ENCODE measurements around the gene TP53RK. TPM values are rescaled to one million over a fixed set of nuclear protein-coding genes. Genes with fewer than 3 reads are reported as not detected.
A peak's percentile ranks its signal among the peaks of the same experiment; 100 is the strongest.

The TP53RK gene
- total and polyA plus RNA-seq, 7 donors = 8.4 to 24.4 (median 10.2) TPM

- TF ChIP-seq POLR2AphosphoS5 (IDR thresholded peaks at IDR 0.05) (no peak), CTCF (IDR thresholded peaks at IDR 0.05) (no peak), POLR2A (IDR thresholded peaks at IDR 0.05) (no peak), EP300 (IDR thresholded peaks at IDR 0.05) (no peak)
- DNase-seq = no peak
- WGBS, 2 donors = 80 to 84% methylated on average over 4 of the region's 4 CpGs
- no peaks in the 10 kb centered on the region for H3K36me3 ChIP-seq
- intact Hi-C loops (cut with DNase I) = no loop called here
- no peaks in the 10 kb centered on the region for H3K27me3 ChIP-seq
- peaks cover 0 to 3% (median 0%) of the 10 kb centered on the region in 4 donors for H3K9me3 ChIP-seq
- H3K4me3 ChIP-seq = no peak overlapping the region
- H3K27ac ChIP-seq = no peak overlapping the region
- H3K4me1 ChIP-seq = no peaks in the 10 kb centered on the region
Measured at GRCh38 chr20:46701556-46701955, 12.3 kb upstream of the TP53RK start.

- H3K27ac ChIP-seq = no peak overlapping the region
- no peaks in the 10 kb centered on the region for H3K9me3 ChIP-seq
- H3K36me3 ChIP-seq = no peaks in the 10 kb centered on the region
- no peak overlapping the region for H3K4me3 ChIP-seq
- DNase-seq = no peak
- WGBS, 2 donors = 74 to 87% methylated on average over 2 of the region's 2 CpGs
- H3K27me3 ChIP-seq = no peaks in the 10 kb centered on the region
- TF ChIP-seq CTCF (IDR thresholded peaks at IDR 0.05) (no peak), EP300 (IDR thresholded peaks at IDR 0.05) (no peak), POLR2A (IDR thresholded peaks at IDR 0.05) (no peak), POLR2AphosphoS5 (IDR thresholded peaks at IDR 0.05) (no peak)
- no peaks in the 10 kb centered on the region for H3K4me1 ChIP-seq
- intact Hi-C loops (cut with DNase I) = no loop called here
Measured at GRCh38 chr20:46701057-46701456, 11.8 kb upstream of the TP53RK start.

- Histone ChIP-seq H3K4me3 (no peak overlapping the region), H3K36me3 (no peaks in the 10 kb centered on the region), H3K4me1 (no peaks in the 10 kb centered on the region), H3K27ac (no peak overlapping the region), H3K27me3 (no peaks in the 10 kb centered on the region), H3K9me3 (no peaks in the 10 kb centered on the region)
- intact Hi-C loops (cut with DNase I) = no loop called here
- 87 to 92% methylated on average over 6 of the region's 6 CpGs for WGBS, 2 donors
- no peak for DNase-seq
- no peak for TF ChIP-seq POLR2A (IDR thresholded peaks at IDR 0.05)
- no peak for TF ChIP-seq EP300 (IDR thresholded peaks at IDR 0.05)
Measured at GRCh38 chr20:46700481-46700880, 11.2 kb upstream of the TP53RK start.

- Histone ChIP-seq H3K27me3 (no peaks in the 10 kb centered on the region), H3K4me3 (no peak overlapping the region), H3K27ac (no peak overlapping the region), H3K9me3 (no peaks in the 10 kb centered on the region), H3K4me1 (no peaks in the 10 kb centered on the region), H3K36me3 (no peaks in the 10 kb centered on the region)
- DNase-seq = no peak
- intact Hi-C loops (cut with DNase I) = no loop called here
- TF ChIP-seq EP300 (IDR thresholded peaks at IDR 0.05) (no peak), CTCF (IDR thresholded peaks at IDR 0.05) (peak in 2 of 4 experiments; percentile 5 to 13)
- WGBS, 2 donors = 50 to 60% methylated on average over 12 of the region's 12 CpGs
Measured at GRCh38 chr20:46699651-46700359, 10.6 kb upstream of the TP53RK start.

GRCh38 chr20:46698788-46699187 is 9.5 kb upstream of the TP53RK start:
- Histone ChIP-seq H3K9me3 (no peaks in the 10 kb centered on the region), H3K4me3 (no peak overlapping the region), H3K4me1 (no peaks in the 10 kb centered on the region), H3K27me3 (no peaks in the 10 kb centered on the region), H3K27ac (no peak overlapping the region), H3K36me3 (no peaks in the 10 kb centered on the region)
- TF ChIP-seq POLR2A (IDR thresholded peaks at IDR 0.05) (no peak), POLR2AphosphoS5 (IDR thresholded peaks at IDR 0.05) (no peak), CTCF (IDR thresholded peaks at IDR 0.05) (no peak), EP300 (IDR thresholded peaks at IDR 0.05) (no peak)
- DNase-seq = no peak
- intact Hi-C loops (cut with DNase I) = no loop called here
- WGBS, 2 donors = 84 to 91% methylated on average over 2 of the region's 2 CpGs
